ENCODE data around the gene ZNF584.

DNA sequence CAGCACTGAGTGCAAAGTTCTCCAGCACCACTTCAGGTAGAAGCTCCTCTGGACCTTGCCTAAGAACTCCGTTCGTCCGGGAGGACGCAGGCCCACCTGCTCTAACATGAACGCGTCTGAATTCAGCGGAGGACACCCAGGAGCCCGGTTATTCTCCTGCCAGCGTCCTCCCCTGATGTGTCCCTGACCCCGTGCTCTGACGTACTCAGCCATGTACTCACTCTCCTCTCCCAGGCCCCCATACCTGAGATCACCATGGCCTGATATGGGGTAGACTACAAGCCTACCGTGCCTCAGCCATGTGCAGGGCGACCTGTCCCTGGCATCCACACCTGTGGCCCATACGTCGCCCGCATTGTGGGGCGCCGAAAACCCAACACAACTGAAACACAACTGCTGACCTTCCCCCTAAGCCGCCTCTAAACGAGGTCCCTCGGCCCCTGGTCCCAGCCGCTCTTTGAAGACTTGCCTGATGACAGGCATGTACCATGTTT lies 744 bp upstream of the ZNF584 start:
- TF ChIP-seq, protein P1, sequence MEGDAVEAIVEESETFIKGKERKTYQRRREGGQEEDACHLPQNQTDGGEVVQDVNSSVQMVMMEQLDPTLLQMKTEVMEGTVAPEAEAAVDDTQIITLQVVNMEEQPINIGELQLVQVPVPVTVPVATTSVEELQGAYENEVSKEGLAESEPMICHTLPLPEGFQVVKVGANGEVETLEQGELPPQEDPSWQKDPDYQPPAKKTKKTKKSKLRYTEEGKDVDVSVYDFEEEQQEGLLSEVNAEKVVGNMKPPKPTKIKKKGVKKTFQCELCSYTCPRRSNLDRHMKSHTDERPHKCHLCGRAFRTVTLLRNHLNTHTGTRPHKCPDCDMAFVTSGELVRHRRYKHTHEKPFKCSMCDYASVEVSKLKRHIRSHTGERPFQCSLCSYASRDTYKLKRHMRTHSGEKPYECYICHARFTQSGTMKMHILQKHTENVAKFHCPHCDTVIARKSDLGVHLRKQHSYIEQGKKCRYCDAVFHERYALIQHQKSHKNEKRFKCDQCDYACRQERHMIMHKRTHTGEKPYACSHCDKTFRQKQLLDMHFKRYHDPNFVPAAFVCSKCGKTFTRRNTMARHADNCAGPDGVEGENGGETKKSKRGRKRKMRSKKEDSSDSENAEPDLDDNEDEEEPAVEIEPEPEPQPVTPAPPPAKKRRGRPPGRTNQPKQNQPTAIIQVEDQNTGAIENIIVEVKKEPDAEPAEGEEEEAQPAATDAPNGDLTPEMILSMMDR (conservative IDR thresholded peaks at IDR 0.05; ENCODE audit: low read length): no peak
- no peak for TF ChIP-seq EZH2phosphoT487 (IDR thresholded peaks at IDR 0.05; ENCODE audit: borderline replicate concordance, low read depth, low read length)

Data from OCI-LY7 (cell line).